Right renal pelvis (tissue), 4 donors: ENCODE measurements around the gene UGT1A6. TPM values are rescaled to one million over a fixed set of nuclear protein-coding genes. Genes with fewer than 3 reads are reported as not detected.

Experiments
- DNase-seq, 4 donors: peaks; one replicate each; pipeline ENCODE4 v3.0.0-alpha.2; 2013; ENCODE audit warnings: low read depth in 4 of 4, low spot score in 3 of 4, missing footprints in 1 of 4
- polyA plus RNA-seq, 4 donors: library from polyadenylated mRNA; unstranded; fragments of 120-200 nt; gene quantifications; one replicate each; pipeline ENCODE4 v1.2.1, GENCODE V29; 2013; ENCODE audit not compliant: insufficient read length in 4 of 4

Gene UGT1A6
- polyA plus RNA-seq, 4 donors, result 2.8 to 5.3 (median 3.6) TPM

GRCh38 chr2:233816771-233817170 is 124.1 kb downstream of the UGT1A6 start:
- DNase-seq, result no peak

GRCh38 chr2:233817361-233817911 is 124.7 kb downstream of the UGT1A6 start:
- DNase-seq, result no peak

GRCh38 chr2:233817995-233818638 is 125.4 kb downstream of the UGT1A6 start:
- no peak for DNase-seq

GRCh38 chr2:233818639-233819621 is 126.2 kb downstream of the UGT1A6 start:
- no peak for DNase-seq

GRCh38 chr2:233819884-233820773 is 127.4 kb downstream of the UGT1A6 start:
- no peak for DNase-seq

GRCh38 chr2:233820774-233821105 is 128.1 kb downstream of the UGT1A6 start:
- DNase-seq, result no peak

GRCh38 chr2:233821196-233821595 is 128.5 kb downstream of the UGT1A6 start:
- no peak for DNase-seq

- no peak for DNase-seq
Measured at GRCh38 chr2:233821709-233822100, 129.0 kb downstream of the UGT1A6 start.

- no peak for DNase-seq
Measured at GRCh38 chr2:233822101-233822771, 129.5 kb downstream of the UGT1A6 start.

Other genes starting within 250 kb of the UGT1A6 start
- gene USP40, start 126.1 kb upstream of the UGT1A6 start, polyA plus RNA-seq, result 10 to 100 TPM; 42.0 to 57.0 (median 46.3) TPM
- not detected for gene UGT1A8, start 75.3 kb upstream of the UGT1A6 start, polyA plus RNA-seq
- gene UGT1A10, start 56.4 kb upstream of the UGT1A6 start, polyA plus RNA-seq, result under 1 TPM in 1 of 4 donors, not detected in 3; 0.03 TPM
- 1 to 10 TPM; 4.1 to 8.3 (median 5.7) TPM for gene UGT1A9, start 21.0 kb upstream of the UGT1A6 start, polyA plus RNA-seq
- under 1 TPM in 2 of 4 donors, not detected in 2; 0.03 to 0.07 TPM for gene UGT1A7, start 11.0 kb upstream of the UGT1A6 start, polyA plus RNA-seq
- not detected for gene UGT1A5, start 20.0 kb downstream of the UGT1A6 start, polyA plus RNA-seq
- gene UGT1A4, start 25.8 kb downstream of the UGT1A6 start, polyA plus RNA-seq, result under 1 TPM in 1 of 4 donors, not detected in 3; 0.03 TPM
- under 1 TPM in 1 of 4 donors, not detected in 3; 0.06 TPM for gene UGT1A3, start 36.2 kb downstream of the UGT1A6 start, polyA plus RNA-seq
- gene UGT1A1, start 67.4 kb downstream of the UGT1A6 start, polyA plus RNA-seq, result under 1 TPM; 0.08 to 0.29 (median 0.16) TPM
- gene MROH2A, start 85.4 kb downstream of the UGT1A6 start, polyA plus RNA-seq, result under 1 TPM; 0.12 to 0.20 (median 0.15) TPM
- 10 to 100 TPM; 20.0 to 24.4 (median 23.2) TPM for gene HJURP, start 161.6 kb downstream of the UGT1A6 start, polyA plus RNA-seq
- under 1 TPM in 3 of 4 donors, not detected in 1; 0.10 to 0.31 (median 0.23) TPM for gene TRPM8, start 224.5 kb downstream of the UGT1A6 start, polyA plus RNA-seq